C4-2B (cell line): ENCODE data around the gene GPR3.
"Not testable (repeated sequence)": the region's sequence is repeated elsewhere in the genome, so short reads cannot be mapped to it uniquely, and the experiment has no call there.

Source experiments
- H3K27ac ChIP-seq: fragments of 450-650 bp; 2 replicates; pipeline ENCODE4 v1.5.1; 2017
- CTCF ChIP-seq: fragments of 450-650 bp; conservative IDR thresholded peaks from 2 replicates; pipeline ENCODE4 v1.5.1; 2017; ENCODE audit warnings: mild to moderate bottlenecking
- ZFX ChIP-seq: fragments of 450-650 bp; IDR thresholded peaks from 2 replicates; pipeline ENCODE4 v1.6.1; 2017

GPR3 gene

DNA sequence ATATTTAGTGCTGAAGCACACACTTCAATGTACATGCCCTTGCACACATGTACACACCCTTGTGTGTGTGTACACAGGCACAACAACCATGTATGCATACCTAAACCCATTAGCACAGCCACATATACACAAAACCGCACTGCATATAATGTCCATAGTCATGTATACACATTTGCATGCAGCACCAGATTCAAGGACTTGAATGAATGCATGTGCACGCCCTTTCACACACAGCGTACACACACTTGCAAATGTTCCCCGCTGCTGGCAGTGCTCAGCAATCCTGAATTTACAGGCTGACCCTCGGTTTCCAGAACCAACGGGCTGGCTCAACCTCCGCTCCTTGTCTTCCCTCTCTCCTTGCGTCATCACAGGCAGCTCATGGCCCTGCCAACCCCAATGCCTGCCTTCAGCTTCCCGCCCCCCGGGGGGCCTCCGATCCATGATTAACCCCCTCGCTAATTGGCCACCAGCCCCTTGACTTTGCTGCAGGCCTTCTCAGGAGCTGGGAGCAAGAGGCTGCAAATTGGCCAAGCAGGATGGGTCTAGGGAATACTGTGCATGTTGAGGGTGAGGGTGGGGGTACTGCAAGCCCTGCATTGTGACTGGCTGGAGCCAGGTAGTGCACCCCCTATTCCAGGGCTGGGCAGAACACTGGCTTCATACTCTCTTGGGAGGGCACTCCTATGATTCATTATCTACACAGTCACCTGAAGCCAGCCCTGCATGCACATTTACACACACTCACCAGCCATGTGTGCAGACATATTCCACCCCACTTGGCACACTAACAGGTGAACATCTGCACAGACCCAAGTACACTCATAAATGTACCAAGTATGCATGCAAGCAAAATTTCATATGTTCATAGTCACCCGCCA lies 7.9 kb downstream of the GPR3 start:
- H3K27ac ChIP-seq = no peak overlapping the region
- TF ChIP-seq CTCF = no peak
- TF ChIP-seq ZFX = no peak

DNA sequence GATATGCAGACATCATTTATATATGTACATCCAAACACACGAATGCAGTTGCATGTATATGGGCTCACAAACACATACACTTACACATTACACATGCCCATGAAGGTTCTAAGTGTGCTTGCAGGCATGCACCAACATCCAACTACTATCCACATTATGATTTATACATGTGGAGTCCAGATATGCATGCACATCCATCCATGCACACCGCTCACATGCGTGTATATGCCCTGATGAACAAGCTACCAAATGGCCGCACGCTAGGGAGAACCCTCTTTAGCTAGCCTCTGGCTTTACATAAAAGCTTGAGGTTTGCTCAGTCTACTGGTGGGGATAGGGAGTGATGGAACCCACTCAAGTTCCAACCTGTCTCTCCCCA lies 8.5 kb downstream of the GPR3 start:
- TF ChIP-seq CTCF = no peak
- no peak overlapping the region for H3K27ac ChIP-seq

DNA sequence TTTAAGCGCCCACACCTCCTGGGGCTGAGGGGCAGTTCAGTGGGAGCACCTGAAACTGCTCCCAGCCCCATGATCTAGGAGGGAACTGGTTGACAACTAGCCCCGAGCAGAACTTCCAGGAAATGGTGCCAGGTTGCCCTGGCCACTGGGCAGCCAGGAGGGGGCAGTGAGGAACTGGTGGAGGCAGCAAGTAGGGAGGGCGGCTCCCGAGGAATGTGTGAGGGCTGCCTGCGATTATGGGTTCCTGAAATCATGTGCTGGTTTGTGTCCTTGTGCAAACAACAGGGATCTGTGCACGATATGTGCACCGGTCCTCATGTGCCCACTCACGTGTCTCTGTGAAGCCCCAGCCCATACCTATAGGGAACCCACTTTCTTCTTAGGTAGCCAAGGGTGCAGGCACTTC lies 9.9 kb downstream of the GPR3 start:
- no peak; the same call in 1 of the 2 replicates for TF ChIP-seq CTCF
- no peak for TF ChIP-seq ZFX
- no peak overlapping the region for H3K27ac ChIP-seq

- no peak overlapping the region for H3K27ac ChIP-seq
- TF ChIP-seq ZFX = no peak
- TF ChIP-seq CTCF = no peak
Measured at GRCh38 chr1:27403065-27403726, 10.8 kb downstream of the GPR3 start.

DNA sequence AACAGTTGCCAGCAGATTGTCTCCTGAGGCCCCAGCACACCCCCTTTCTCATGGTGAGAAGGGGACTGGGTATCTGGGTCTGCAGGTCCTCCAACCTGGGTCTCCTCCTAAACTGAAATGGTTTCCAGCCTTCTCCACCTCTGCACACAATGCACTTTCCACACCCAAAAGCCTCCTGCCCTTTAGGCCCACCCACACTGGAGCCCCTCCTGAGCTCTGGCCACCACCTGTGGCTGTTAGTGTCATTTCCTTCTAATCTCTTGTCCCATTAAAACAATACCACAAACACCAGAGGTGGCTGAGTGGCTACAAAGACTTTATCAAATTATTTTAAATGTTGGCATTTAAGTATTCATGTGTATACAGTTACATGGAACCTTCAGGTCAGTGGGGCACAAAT lies 11.5 kb downstream of the GPR3 start:
- H3K27ac ChIP-seq = no peak overlapping the region
- TF ChIP-seq ZFX (no peak), CTCF (no peak)

DNA sequence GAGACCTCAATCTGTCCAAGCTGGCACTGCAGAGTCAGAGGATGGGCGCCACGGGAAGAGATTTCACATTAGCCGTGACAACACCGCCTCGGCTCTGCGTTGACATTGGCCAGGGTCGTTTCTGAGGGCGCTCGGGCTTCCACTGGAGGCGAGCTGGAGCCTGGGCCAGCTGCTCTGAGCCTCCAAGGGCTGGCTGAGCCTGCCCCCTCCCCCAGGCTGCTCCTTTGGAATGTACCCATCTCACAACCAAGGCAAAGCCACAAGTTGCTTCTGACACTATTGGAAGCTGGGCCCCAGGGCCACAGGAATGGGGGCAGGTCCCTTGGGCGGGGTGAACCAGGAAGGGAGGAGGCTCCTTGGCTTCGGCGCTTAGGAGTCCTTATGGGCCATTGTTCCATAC lies 12.7 kb downstream of the GPR3 start:
- no peak overlapping the region for H3K27ac ChIP-seq
- TF ChIP-seq CTCF (no peak), ZFX (no peak)

GRCh38 chr1:27405598-27406361 lies 13.4 kb downstream of the GPR3 start:
- not testable (repeated sequence) for H3K27ac ChIP-seq
